OCI-LY3 (cell line): ENCODE results near the gene RBM4B.

Experiments used
- H2AFZ ChIP-seq: fragments of 200-600, 300-600 bp; shearing (Covaris generic); 2 replicates; pipeline ENCODE4 v1.6.0; 2014; ENCODE audit warnings: antibody characterized with exemption, low read depth, low read length
- H3K27ac ChIP-seq: fragments of 200-600, 300-600 bp; sonication (generic); 2 replicates; pipeline ENCODE4 v1.5.1; 2014; ENCODE audit warnings: mild to moderate bottlenecking, low read length, moderate library complexity, mixed read lengths
- H3K27me3 ChIP-seq: fragments of 200-600, 300-600 bp; sonication (generic); 2 replicates; pipeline ENCODE4 v1.6.1; 2014; ENCODE audit warnings: low read depth, low read length, mixed read lengths
- H3K36me3 ChIP-seq: fragments of 200-600, 300-600 bp; sonication (generic); replicated peaks from 2 replicates; pipeline ENCODE3; 2014; ENCODE audit warnings: low read depth, low read length, mixed read lengths
- H3K4me1 ChIP-seq: fragments of 300-600, 200-600 bp; sonication (generic); 2 replicates; pipeline ENCODE4 v1.6.1; 2014; ENCODE audit warnings: low read length, mixed read lengths
- H3K4me2 ChIP-seq: fragments of 200-600, 300-600 bp; sonication (generic); 2 replicates; pipeline ENCODE4 v1.6.1; 2014; ENCODE audit warnings: low read length, mixed read lengths
- H3K4me3 ChIP-seq: fragments of 300-600, 200-600 bp; sonication (generic); 2 replicates; pipeline ENCODE4 v1.5.1; 2014; ENCODE audit warnings: antibody characterized with exemption, mild to moderate bottlenecking, low read length, moderate library complexity
- H3K79me2 ChIP-seq: fragments of 300-600, 200-600 bp; shearing (Covaris generic); 2 replicates; pipeline ENCODE4 v1.6.1; 2014; ENCODE audit warnings: mild to moderate bottlenecking, low read length, mixed read lengths
- H3K9ac ChIP-seq: fragments of 300-600, 200-600 bp; shearing (Covaris generic); 2 replicates; pipeline ENCODE4 v1.6.0; 2014; ENCODE audit warnings: mild to moderate bottlenecking, low read length, moderate library complexity
- H3K9me3 ChIP-seq: fragments of 200-600, 300-600 bp; shearing (Covaris generic); 2 replicates; pipeline ENCODE4 v1.6.1; 2014; ENCODE audit warnings: low read length, mixed read lengths; ENCODE audit not compliant: insufficient read depth
- H4K20me1 ChIP-seq: fragments of 200-600, 300-600 bp; sonication (generic); 2 replicates; pipeline ENCODE4 v1.6.1; 2016; ENCODE audit warnings: low read length, mixed read lengths; ENCODE audit not compliant: insufficient read depth
- CTCF ChIP-seq: fragments of 200-600, 300-600 bp; sonication (generic); IDR thresholded peaks from 2 replicates; pipeline ENCODE4 v1.5.1; 2014; ENCODE audit warnings: antibody characterized with exemption, low read length, low read depth
- EZH2phosphoT487 ChIP-seq: fragments of 200-600 bp; shearing (Covaris generic); IDR thresholded peaks from 2 replicates; pipeline ENCODE4 v1.6.1; 2018; ENCODE audit warnings: antibody characterized with exemption, mixed run types, low read depth

Gene RBM4B

GRCh38 chr11:66665369-66665768, 12.3 kb downstream of the RBM4B start:
- Histone ChIP-seq H3K79me2 (peaks cover 89% of the 10 kb centered on the region), H4K20me1 (peaks cover 47% of the 10 kb centered on the region)
- TF ChIP-seq EZH2phosphoT487 (no peak), CTCF (no peak)

DNA sequence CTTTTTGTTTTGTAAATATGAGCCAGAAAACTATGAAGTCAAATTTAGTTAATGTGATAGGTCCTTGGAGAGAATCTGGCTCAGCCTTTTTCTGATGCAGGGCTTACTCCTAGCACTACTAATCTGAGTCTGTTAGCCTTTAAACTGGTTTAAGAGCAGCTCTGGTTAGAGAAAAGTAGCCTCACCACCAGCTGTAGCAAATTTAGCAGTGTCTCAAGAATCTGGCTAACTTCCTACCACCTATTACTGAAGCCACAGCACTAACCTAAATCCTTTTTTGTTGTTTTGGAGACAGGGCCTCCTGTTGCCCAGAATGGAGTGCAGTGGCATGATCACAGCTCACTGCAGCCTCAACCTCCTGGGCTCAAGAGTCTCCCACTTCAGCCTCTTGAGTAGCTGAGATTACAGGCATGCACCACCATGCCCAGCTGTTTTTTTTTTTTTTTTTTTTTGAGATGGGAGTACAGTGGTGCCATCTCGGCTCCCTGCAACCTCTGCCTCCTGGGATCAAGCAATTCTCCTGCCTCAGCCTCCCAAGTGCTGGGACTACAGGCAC, 13.9 kb downstream of the RBM4B start:
- no peak overlapping the region for H3K9ac ChIP-seq
- H3K4me3 ChIP-seq: no peak overlapping the region
- H3K79me2 ChIP-seq: peaks cover 91% of the 10 kb centered on the region
- peaks cover 41% of the 10 kb centered on the region for H4K20me1 ChIP-seq
- H3K4me2 ChIP-seq: no peak overlapping the region
- peaks cover 61% of the 10 kb centered on the region for H3K36me3 ChIP-seq
- no peaks in the 10 kb centered on the region for H3K9me3 ChIP-seq
- H2AFZ ChIP-seq: no peak overlapping the region
- no peak overlapping the region for H3K27ac ChIP-seq
- peaks cover 20% of the 10 kb centered on the region for H3K4me1 ChIP-seq
- TF ChIP-seq CTCF (no peak), EZH2phosphoT487 (no peak)
- H3K27me3 ChIP-seq: no peaks in the 10 kb centered on the region

More at GRCh38 chr11:66665369-66665768, 12.3 kb downstream of the RBM4B start:
- Histone ChIP-seq H3K9ac (no peak overlapping the region), H2AFZ (no peak overlapping the region), H3K36me3 (peaks cover 62% of the 10 kb centered on the region), H3K4me1 (peaks cover 4% of the 10 kb centered on the region), H3K4me2 (no peak overlapping the region), H3K27me3 (no peaks in the 10 kb centered on the region), H3K9me3 (no peaks in the 10 kb centered on the region), H3K27ac (no peak overlapping the region), H3K4me3 (no peak overlapping the region)

DNA sequence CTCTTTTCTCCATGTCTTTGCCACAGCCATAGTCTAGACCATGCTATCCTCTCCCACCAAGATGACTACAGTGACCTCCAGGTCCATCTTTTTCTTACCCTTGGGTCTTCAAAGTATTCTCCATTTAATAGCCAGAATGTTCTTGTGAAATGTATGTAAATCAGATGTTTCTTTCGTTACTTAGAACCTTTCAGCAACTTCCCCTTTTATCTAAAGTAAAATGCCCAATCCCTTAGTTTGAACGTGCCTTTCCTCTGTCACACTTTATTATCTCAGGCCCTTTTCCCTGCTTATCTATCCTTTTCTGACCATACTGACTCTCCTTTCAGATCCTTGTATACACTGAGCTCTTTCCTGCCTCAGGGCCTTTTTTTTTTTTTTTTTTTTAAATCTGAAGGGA, 17.9 kb downstream of the RBM4B start:
- peaks cover 41% of the 10 kb centered on the region for H3K36me3 ChIP-seq
- peak overlapping the region; percentile 53 for H3K4me2 ChIP-seq
- H3K4me3 ChIP-seq: peak overlapping the region; percentile 11

DNA sequence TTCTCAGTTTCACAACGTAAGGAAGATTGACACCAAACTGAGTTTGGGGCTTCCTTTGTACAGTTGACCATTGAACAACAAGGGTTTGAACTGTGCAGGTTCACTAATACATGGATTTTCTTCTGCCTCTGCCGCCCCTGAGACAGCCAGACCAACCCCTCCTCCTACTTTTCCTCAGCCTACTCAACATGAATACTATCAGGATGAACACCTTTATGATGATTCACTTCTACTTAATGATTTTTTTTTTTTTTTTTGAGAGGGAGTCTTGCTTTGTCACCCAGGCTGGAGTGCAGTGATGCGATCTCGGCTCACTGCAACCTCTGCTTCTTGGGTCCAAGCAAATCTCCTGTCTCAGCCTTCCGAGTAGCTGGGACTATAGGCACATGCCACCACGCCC, 24.6 kb downstream of the RBM4B start:
- no peaks in the 10 kb centered on the region for H3K4me1 ChIP-seq
- peaks cover 94% of the 10 kb centered on the region for H3K79me2 ChIP-seq
- H4K20me1 ChIP-seq: peaks cover 37% of the 10 kb centered on the region
- H3K9me3 ChIP-seq: no peaks in the 10 kb centered on the region
- no peak overlapping the region for H3K4me3 ChIP-seq
- H3K27me3 ChIP-seq: no peaks in the 10 kb centered on the region
- H3K9ac ChIP-seq: no peak overlapping the region
- TF ChIP-seq EZH2phosphoT487 (no peak), CTCF (no peak)
- peaks cover 50% of the 10 kb centered on the region for H3K36me3 ChIP-seq
- no peak overlapping the region for H3K4me2 ChIP-seq
- H2AFZ ChIP-seq: no peak overlapping the region
- H3K27ac ChIP-seq: no peak overlapping the region

More for the DNA sequence above, 17.9 kb downstream of the RBM4B start:
- Histone ChIP-seq H3K27me3 (no peaks in the 10 kb centered on the region), H3K9ac (no peak overlapping the region), H3K9me3 (no peaks in the 10 kb centered on the region), H3K4me1 (peaks cover 25% of the 10 kb centered on the region), H3K79me2 (peaks cover 88% of the 10 kb centered on the region), H3K27ac (peak overlapping the region; percentile 65), H2AFZ (no peak overlapping the region), H4K20me1 (peaks cover 15% of the 10 kb centered on the region)
- TF ChIP-seq EZH2phosphoT487: no peak
- TF ChIP-seq CTCF: no peak
